AG08396 (cell line): ENCODE measurements around the gene IPMK.
A peak's percentile ranks its signal among the peaks of the same experiment; 100 is the strongest.

Experiments used
- DNase-seq: peaks from one replicate; pipeline ENCODE4 v3.0.0; 2012; ENCODE audit warnings: low spot score, mixed read lengths

Gene IPMK

GRCh38 chr10:58267713-58268453 lies at the start of gene IPMK:
TSS of gene IPMK (minus strand) at chr10:58267894. CDS start at chr10:58267611, 283 bp downstream.
- DNase-seq = peak; percentile 91

GRCh38 chr10:58316874-58317273 lies 49.2 kb upstream of the IPMK start:
- no peak for DNase-seq

- DNase-seq = no peak
These were observed 43.3 kb upstream of the IPMK start for GRCh38 chr10:58311026-58311425.

GRCh38 chr10:58307676-58308075 lies 40.0 kb upstream of the IPMK start:
- no peak for DNase-seq

GRCh38 chr10:58305821-58306220 lies 38.1 kb upstream of the IPMK start:
- no peak for DNase-seq

GRCh38 chr10:58304099-58304633 lies 36.5 kb upstream of the IPMK start:
- DNase-seq = no peak

- no peak for DNase-seq
These were observed 34.6 kb upstream of the IPMK start for GRCh38 chr10:58302254-58302653.

- no peak for DNase-seq
These were observed 33.0 kb upstream of the IPMK start for GRCh38 chr10:58300676-58301075.

GRCh38 chr10:58299580-58299979 lies 31.9 kb upstream of the IPMK start:
- DNase-seq = peak; percentile 43

GRCh38 chr10:58293989-58294388 lies 26.3 kb upstream of the IPMK start:
- no peak for DNase-seq

GRCh38 chr10:58291538-58292174 lies 24.0 kb upstream of the IPMK start:
- peak; percentile 34 for DNase-seq

- no peak for DNase-seq
These were observed 14.9 kb upstream of the IPMK start for GRCh38 chr10:58282615-58283014.

GRCh38 chr10:58281092-58281752 lies 13.5 kb upstream of the IPMK start:
- no peak for DNase-seq

GRCh38 chr10:58280477-58280876 lies 12.8 kb upstream of the IPMK start:
- no peak for DNase-seq

GRCh38 chr10:58278962-58279307 lies 11.2 kb upstream of the IPMK start:
- DNase-seq = no peak

GRCh38 chr10:58278274-58278961 lies 10.7 kb upstream of the IPMK start:
- DNase-seq = no peak

GRCh38 chr10:58275908-58276307 lies 8.2 kb upstream of the IPMK start:
- no peak for DNase-seq

GRCh38 chr10:58275261-58275660 lies 7.6 kb upstream of the IPMK start:
- DNase-seq = no peak

- no peak for DNase-seq
These were observed 2.1 kb upstream of the IPMK start for GRCh38 chr10:58269782-58270290.

- peak; percentile 98 for DNase-seq
These were observed 1.5 kb upstream of the IPMK start, which contains the start of gene CISD1 for GRCh38 chr10:58268946-58269781. TSS of gene CISD1 (plus strand) at chr10:58269162. CDS start at chr10:58269274, 112 bp downstream.

GRCh38 chr10:58268454-58268945 lies 806 bp upstream of the IPMK start:
- DNase-seq = no peak
